K562 (cell line): ENCODE data around the gene ISCA1.

Experiments used
- CEBPB ChIP-seq: fragments of 450-650 bp; IDR thresholded peaks from 2 replicates; pipeline ENCODE4 v1.6.1; 2016; ENCODE audit warnings: missing genetic modification characterization, missing compliant biosample characterization
- EP300 ChIP-seq: IDR thresholded peaks from 2 replicates; pipeline ENCODE4 v1.6.1; 2012; ENCODE audit warnings: low read length, improper control_type of control experiment
- HMBOX1 ChIP-seq: sonication (generic); IDR thresholded peaks from 2 replicates; pipeline ENCODE4 v1.6.1; 2016
- MYC ChIP-seq, 2 experiments: fragments of 250-450 bp in 1 of 2; sonication (Bioruptor Pico) in 1 of 2; IDR thresholded peaks; 2 replicates each; pipeline versions ENCODE4 v1.5.1 to v1.6.1; 2012 to 2021; ENCODE audit warnings: low read depth in 2 of 2, borderline replicate concordance in 1 of 2, improper control_type of control experiment in 1 of 2, low read length in 1 of 2, mild to moderate bottlenecking in 1 of 2, moderate library complexity in 1 of 2
- POLR2A ChIP-seq: fragments of 450-650 bp; conservative IDR thresholded peaks from 2 replicates; pipeline ENCODE4 v1.6.1; 2016
- SMAD2 ChIP-seq: fragments of 150-350 bp; IDR thresholded peaks from 2 replicates; pipeline ENCODE4 v1.6.1; 2014; ENCODE audit warnings: low read depth, mild to moderate bottlenecking, low read length

GRCh38 chr9:86252870-86253269 lies 29.5 kb downstream of the ISCA1 start:
- TF ChIP-seq EP300 (no peak), POLR2A (no peak), HMBOX1 (no peak), CEBPB (tag) (no peak), MYC (IDR thresholded peaks at IDR 0.05; ENCODE audit: low read depth, low read length) (no peak), MYC (CRISPR knock-in tag; IDR thresholded peaks at IDR 0.05; ENCODE audit: borderline replicate concordance, low read depth) (no peak), SMAD2 (no peak)
